Central memory CD4-positive, alpha-beta T cell (primary cell): ENCODE data around the gene SCG5.

ENCODE experiments used
- DNase-seq: peaks from one replicate; pipeline ENCODE4 v3.0.0; 2022

Gene SCG5

GRCh38 chr15:32729700-32730395, 88.3 kb downstream of the SCG5 start:
- DNase-seq, result no peak

GRCh38 chr15:32730677-32731654, 89.5 kb downstream of the SCG5 start:
- no peak for DNase-seq

- DNase-seq, result no peak
Observed at GRCh38 chr15:32732574-32733157, 91.2 kb downstream of the SCG5 start.

GRCh38 chr15:32733281-32733680, 91.8 kb downstream of the SCG5 start:
- no peak for DNase-seq

GRCh38 chr15:32735989-32736700, 94.6 kb downstream of the SCG5 start:
- DNase-seq, result no peak

GRCh38 chr15:32736701-32737061, 95.2 kb downstream of the SCG5 start:
- DNase-seq, result no peak

GRCh38 chr15:32737304-32737703, 95.8 kb downstream of the SCG5 start:
- DNase-seq, result no peak

- DNase-seq, result no peak
Observed at GRCh38 chr15:32738666-32739065, 97.2 kb downstream of the SCG5 start.

GRCh38 chr15:32739522-32740063, 98.1 kb downstream of the SCG5 start:
- DNase-seq, result no peak

- no peak for DNase-seq
Observed at GRCh38 chr15:32743411-32744140, 102.1 kb downstream of the SCG5 start.

GRCh38 chr15:32746116-32746857, 104.8 kb downstream of the SCG5 start:
- no peak for DNase-seq
